HG03575 (cell line): ENCODE results near the gene NAB1.

Experiments
- ATAC-seq: cut with Tn5 transposase; IDR thresholded peaks from one replicate; pipeline ENCODE4 v1.9.1; 2021; ENCODE audit not compliant: unreplicated experiment, insufficient number of reproducible peaks, low FRiP score; ENCODE audit errors: extremely low read depth

The NAB1 gene

DNA sequence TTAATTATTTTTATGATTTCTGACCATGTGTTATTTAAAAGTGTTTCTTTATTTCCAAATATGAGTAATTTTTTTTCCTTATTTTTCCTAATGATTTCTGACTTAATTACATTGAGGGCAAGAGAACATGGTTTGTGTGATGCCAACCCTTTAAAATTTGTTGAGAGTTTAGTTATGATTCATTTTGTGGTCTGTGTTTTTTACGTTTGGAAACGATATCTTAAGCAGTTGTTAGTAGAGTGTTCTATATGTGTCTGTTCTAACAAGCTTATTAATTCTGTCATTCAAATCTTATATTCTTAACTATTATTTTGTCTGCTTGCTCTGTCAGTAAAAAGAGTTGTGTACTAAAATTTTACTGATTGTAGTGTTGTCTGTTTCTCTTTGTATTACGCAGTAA is 15.0 kb downstream of the NAB1 start:
- ATAC-seq: no peak

DNA sequence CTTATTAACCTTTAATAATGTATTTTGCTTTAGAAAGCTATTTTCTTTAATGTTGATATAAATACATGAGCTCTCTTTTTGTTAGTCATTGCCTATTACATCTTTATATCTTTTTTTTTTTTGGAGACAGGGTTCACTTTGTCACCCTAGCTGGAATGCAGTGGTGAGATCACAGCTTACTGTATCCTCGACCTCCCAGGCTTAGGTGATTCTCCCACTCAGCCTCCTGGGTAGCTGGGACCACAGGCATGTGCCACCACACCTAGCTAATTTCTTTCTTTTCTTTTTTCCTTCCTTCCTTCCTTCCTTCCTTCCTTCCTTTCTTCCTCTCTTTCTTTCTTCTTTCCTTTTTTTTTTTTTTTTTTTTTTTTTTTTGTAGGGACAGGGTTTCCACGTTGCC is 15.4 kb downstream of the NAB1 start:
- no peak for ATAC-seq

DNA sequence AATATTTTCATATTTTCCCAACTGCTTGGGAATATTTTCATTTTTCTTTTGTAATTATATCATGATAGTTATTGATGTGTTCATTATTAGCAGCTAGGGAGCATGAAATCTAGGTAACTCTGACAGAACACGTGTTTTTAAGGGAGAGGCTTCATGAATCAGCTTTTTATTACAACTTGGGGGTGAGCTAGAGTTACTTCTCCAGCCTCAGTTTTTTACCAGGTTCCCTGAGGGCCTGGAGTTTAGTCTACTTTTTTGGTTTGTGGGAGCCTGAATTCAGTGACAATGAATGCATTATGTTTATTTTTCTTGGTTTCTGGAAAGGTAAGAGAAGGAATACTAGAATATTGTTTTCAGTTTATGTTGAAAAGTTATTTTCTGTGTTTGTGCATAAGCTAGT is 18.0 kb downstream of the NAB1 start:
- ATAC-seq: no peak

DNA sequence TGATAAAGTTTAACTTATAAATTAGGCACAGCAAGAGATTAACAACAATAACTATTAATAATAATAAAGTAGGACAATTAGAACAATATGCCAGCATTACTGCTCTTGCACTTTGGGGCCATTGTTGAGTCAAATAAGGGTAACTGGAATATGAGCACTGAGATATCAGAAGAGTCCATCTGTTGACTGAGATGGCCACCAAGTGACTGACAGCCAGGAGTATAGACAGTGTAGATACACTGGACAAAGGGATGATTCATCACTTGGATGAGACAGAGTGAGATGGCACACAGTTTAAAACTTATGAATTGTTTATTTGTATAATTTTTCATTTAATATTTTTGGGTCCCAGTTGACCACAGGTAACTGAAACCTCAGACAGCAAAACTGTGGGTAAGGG is 20.0 kb downstream of the NAB1 start:
- no peak for ATAC-seq

DNA sequence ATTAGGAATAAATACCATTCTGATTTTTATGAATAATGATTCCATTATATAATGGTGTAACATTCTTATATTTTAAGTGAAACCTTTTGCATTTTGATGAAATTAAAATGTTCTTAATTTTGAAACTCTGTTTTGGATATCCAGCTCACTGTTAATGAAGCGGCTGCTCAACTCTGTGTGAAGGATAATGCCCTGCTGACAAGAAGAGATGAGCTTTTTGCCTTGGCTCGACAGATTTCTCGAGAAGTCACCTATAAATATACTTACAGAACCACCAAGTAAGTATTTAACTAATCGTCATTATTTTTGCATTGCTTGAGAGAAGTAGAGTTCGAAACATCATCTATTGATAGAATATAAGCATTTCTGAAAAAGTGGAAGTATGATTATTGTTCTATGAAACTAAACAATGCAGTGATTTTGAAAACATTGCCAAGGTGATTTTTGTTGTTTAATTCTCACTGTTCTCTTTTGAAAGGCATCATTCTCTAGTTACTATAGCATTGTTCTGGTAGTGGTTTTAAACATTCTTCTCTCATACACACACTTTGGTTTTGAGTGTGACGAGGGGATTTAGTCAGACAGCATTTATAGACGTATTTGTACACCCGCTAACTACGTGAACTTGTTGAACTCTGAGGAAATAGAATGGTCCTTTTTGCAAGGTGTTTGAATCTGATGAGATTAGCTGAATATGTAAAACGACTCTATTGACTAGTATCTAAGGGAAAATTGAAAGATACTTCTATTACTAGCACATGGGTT is 21.5 kb downstream of the NAB1 start:
- no peak for ATAC-seq

DNA sequence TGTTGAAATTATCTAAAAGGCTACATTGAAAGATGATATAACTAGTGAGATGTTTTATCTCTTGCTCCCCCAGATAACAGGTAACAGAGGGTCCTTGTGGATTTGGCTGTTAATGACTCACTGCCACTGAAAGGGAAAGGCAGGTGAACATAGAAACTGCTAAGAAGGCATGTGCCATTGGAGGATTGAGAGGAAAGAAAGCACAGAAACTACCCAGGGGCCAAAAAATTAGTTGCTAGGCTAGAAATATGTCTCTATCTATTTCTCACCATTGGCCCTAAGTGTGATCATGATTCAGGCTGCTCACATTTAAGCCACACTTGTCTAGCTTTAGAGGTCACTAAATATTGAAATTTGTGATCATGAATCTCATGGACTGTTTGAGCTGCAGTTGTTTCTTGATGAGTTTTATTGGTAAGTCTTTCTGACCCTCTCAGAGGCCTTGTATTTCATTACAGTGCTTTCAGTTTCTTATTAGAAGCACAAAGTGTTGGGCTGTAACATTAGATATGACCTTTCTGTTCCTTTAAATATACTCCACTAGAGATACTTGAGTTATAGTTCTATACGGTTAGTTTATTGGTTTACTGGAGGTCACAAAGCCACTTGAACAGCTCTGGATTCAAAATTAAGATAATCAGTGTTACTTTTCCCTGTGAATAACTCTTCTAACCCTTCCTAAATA is 26.2 kb downstream of the NAB1 start:
- ATAC-seq: peak; percentile 26

DNA sequence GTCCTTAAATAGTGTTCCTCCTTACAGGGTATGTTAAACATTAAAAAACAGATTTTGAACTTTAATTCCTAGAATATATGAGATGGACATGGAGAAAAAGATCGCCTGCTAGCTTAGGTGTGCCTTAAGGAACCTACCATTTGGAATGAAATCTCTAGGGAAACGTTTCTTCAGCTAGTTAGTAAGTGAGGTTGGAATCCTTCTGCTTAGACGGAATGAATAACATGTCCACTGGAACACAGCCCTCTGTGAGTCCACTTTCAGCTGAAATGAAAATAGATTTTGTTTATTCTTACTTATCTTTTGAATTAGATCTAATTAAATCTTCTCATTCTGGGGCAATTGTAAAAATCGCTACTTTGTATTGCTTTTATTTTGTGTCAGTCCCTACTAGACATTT is 28.4 kb downstream of the NAB1 start:
- ATAC-seq: no peak

DNA sequence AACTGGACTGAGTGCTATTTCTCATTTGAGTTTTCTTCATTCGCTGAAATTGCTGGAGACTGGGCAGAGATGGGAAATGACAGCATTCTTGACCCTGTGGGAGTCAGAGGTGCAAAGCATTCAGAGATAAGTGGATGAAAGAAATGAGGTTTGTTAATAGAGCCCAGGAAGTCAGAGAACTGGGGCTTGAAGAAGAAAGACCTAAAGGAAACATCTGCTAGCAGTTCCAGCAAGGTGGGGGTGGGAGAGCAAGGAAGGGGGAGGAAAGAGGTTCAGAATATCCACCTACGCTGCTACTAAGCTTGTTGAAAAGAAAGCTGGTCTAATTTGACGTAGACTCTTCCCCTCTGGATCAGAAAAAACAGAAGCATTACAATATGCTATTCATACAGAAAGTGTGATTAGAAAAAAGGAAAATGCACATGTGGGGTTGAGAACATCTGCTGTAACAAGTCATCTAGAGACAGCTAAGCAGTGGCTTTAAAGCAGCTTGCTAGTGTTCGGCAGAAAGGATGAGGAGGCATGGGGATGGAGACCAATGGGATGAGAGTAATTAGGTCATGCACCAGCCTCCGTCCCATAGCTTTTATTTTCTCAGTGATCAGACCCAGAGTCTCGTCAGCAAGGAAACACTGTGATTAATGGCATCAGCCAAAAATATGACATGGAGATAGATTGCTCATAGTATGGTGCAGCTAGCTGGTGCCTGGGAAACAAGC is 29.7 kb downstream of the NAB1 start:
- ATAC-seq: peak; percentile 49

DNA sequence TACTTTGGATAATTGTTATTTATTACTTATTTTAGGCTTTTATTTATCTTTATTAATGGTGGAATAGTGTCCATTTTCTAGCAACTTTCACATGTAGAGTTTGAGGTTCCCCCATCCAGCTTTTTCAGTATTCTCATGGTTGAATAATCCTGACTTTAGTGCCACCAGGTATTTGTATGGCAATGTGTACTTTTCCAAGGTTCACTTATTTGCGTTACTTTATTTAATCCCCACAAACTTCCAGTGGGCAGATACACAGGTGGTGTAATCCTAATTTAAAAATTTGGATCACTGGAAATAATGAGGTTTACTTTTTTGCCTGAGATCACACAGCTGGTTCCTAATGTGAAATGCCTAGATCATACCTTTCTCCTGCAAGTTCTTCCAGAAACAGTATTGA is 30.5 kb downstream of the NAB1 start:
- ATAC-seq: no peak

DNA sequence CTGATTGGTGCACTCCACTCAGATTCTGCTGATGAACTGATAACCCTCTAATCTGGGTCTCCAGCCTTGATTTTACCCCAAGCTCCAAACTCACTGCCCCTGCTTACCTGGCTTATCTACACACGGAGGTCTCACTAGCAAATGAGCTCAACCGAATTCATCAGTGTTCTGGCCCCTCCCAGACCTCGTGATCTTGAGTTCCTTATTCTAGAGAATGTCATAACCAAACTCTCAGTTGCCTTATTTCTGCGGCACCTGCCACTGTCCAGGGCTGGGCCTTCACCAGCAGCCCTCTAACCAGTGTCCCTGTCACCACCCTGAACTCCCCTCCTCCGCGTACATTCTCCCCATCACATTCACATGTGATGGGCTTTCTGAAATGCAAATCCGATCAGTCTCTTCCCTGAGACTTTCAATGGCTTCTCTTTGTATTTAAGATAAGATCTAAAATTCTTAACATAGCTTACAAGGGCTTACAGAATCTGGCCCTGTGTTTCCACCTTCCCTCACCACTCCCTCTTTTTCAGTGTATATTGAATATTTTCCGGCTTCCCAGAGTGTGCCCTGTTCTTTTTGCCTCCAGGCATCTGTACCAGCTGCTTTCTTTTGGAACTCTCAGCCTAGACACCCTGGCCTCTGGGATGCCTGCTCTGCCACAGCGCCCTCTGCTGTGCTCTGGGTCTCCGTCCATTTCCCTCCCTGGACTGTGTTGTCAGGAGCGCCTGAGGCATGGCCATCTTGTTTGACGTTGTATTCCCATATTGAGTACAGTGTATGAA is 31.1 kb downstream of the NAB1 start:
- ATAC-seq: no peak

DNA sequence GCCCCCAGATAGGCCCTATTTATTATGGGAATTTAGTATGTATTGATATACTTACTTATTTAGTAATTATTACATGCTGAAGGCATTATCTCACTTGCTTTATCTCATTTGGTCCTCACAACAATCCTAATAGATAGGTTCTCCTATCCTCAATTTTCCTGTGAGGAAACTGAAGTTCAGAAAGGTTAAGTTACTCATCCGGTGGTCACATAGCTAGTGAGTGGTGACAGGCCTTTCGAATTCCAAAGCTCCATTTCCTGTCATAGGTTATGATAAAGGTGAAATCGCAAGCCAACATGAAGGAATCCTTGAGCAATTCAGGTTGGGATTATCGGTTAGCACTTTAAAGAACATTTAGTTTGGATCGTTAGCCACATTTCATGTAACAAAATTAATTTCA is 33.3 kb downstream of the NAB1 start:
- no peak for ATAC-seq

DNA sequence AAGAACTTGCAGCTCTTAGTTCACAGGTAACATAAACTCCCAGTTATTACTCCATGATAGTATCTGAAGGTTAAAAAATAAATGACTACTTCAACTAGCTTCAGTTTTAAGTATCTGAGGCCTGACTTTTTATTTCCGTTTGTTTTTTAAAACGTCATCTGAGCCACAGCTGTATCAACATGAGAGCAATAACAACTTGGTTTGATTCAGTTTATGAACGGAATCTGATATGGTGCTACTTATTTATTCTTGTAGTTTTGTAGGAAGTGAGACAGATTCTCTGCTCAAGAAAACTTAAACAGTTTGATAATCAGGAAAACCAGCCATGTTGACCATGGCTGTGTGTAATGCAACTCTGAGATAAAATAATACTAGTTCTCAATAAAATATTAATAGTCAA is 34.9 kb downstream of the NAB1 start:
- ATAC-seq: no peak

DNA sequence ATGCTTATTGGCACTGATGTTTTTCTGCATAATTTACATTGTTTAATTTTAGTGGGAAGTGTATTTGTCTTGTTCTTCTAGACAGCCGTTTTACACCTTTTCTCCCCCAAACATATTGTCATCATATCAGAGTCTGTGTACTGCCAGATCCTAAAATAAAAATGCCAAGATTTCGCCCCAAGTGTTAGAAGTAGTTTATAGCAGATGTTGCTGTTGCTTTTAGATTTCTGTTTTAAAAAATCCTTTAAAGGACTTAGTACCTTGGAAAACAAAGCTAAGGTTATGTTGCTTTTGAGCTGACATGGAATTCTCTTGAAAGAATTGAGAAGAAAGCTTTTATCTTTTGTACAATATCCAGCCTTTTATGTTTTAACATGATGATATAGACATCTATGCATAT is 36.0 kb downstream of the NAB1 start:
- no peak for ATAC-seq

DNA sequence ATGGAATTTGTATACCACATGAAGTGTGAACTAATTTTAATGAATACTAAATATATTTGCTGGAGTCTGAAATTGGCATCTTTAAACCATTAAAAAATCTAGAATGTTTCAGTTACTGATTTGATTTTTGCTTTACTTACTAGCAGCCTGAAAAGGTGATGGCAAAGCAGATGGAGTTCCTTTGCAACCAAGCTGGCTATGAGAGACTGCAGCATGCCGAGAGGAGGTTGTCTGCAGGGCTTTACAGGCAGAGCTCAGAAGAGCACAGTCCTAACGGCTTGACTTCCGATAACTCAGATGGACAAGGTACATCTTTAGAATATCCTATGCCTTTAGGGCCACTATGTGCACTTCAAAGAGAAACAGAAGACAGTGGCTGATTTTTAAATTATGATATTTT is 36.5 kb downstream of the NAB1 start:
- ATAC-seq: no peak

DNA sequence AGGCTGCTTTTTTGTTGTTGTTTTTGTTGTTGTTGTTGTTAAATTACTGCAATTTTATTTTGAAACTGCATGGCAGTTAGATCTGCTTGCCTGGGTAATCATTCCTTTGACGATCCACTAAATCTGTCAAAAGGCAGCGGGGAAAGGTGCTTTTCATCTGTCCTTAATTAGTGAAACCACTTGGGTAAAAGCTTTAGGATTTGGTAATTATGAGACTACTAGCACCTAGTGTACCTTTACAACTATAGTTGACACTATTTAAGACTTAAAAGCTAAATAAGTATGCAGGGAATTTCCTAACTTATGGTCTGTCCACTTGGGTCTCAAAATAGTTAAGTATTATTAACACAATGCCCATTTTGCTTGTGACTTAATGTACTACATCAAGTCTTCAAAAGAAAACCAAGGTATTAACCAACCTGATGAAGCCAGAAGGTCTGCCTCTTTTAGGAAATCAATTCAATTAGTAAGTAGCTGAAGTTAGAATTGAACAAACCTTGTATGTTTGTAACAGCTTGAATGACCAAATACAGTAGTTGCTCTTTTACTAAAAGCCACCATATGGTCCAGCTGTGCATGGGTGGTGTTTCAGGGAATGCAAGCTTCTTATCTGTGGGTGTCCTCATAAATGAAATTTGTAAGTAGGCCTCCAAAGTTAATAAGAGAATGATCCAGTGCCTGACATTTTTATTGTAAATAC is 44.8 kb downstream of the NAB1 start:
- ATAC-seq: no peak

DNA sequence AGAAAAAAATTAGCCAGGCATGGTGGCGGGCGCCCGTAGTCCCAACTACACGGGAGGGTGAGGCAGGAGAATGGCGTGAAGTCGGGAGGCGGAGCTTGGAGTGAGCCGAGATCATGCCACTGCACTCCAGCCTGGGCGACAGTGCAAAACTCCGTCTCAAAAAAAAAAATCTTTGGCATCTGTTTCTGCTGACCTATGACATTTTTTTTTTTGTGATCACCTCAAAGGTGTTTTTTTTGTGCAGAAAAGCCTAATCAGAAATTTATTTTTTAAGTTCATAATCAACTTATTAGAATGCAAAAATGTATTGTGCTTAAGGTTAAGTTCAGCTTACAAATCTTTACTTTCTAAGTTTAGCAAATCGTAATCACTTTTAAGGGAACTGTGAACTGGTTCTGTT is 45.6 kb downstream of the NAB1 start:
- ATAC-seq: no peak

DNA sequence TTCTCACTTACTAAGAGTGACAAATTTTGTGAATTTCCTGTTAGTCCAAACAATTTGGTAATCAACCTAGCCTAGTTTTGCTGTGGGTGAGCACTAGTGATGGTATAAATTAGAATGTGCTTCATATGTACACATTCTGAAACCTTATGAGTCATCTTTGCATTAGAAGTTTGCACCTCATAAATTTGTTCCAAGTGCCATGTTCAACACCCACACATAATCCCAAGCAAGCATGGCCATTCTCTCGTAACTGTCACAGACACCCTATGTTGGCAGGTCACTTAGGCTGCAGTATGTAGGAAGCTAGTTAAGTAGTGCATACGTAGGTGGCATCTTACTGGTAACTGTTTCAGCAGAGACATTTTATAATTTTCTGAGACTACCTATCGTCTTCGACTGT is 46.9 kb downstream of the NAB1 start:
- ATAC-seq: peak; percentile 33

DNA sequence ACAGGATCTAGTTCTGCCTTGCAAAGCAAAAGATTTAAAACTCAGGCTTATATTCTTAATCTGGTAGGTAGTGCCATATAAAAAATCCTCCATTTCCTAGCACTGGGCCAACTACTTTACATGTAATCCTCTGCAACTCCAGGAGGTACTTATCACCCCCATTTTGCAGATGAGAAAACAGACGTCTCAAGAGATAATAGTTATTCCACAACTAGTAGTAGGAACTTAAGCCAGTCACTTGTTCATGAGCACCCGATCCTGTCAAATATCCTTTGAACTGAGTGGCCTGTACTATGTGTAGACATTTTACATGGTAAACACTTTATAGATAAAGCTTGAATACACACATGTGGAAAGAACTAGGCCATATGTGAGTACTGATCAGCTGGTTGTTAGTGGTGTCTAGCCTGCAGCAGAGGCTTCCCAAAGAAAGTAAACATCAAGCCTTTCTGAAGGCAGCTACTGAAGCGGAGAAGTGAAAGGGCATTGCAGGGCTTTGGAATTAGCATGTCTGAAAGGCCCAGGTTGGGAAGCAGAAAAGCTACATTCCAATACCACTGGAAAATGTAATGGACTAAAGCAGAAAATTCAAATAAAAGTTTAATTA is 48.0 kb downstream of the NAB1 start:
- no peak for ATAC-seq

DNA sequence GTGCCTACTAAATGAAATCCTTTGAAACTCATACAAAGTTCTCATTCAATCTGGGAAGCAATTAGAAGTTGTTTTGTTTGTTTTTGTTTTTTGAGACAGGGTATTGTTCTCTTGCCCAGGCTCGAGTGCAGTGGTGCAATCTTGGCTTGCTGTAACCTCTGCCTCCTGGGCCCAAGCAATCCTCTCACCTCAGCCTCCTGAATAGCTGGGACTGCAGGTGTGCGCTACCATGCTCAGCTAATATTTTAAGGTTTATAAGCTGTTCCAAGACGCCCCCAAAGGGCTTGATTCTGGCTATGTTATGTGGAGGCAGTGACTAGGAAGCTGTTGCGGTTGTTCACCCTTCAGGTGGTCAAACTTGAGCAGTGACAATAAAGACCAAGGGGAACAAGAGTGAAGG is 48.5 kb downstream of the NAB1 start:
- ATAC-seq: no peak
